GM10847 (cell line): ENCODE results near the gene NBPF9.
"Not testable (repeated sequence)": the region's sequence is repeated elsewhere in the genome, so short reads cannot be mapped to it uniquely, and the experiment has no call there.

Source experiments
- POLR2A ChIP-seq: IDR thresholded peaks from 2 replicates; pipeline ENCODE4 v1.6.1; 2011; ENCODE audit not compliant: insufficient read length; ENCODE audit errors: extremely low read depth

The NBPF9 gene

GRCh38 chr1:149103109-149104081 lies at the start of gene NBPF9:
Gene NBPF9, minus strand, starts transcription at chr1:149103551. Its CDS starts 21,412 bp downstream, at chr1:149082139.
- not testable (repeated sequence) for TF ChIP-seq POLR2A
